ENCODE data around the gene PCDHB3.
"Not testable (repeated sequence)": the region's sequence is repeated elsewhere in the genome, so short reads cannot be mapped to it uniquely, and the experiment has no call there.

Gene PCDHB3

GRCh38 chr5:141135718-141136266 is 35.5 kb downstream of the PCDHB3 start:
- DNase-seq (ENCODE audit: low read depth in 2 of 2): no peak

- DNase-seq (ENCODE audit: low read depth in 2 of 2): not testable (repeated sequence)
These were observed 37.1 kb downstream of the PCDHB3 start for GRCh38 chr5:141137346-141137745.

GRCh38 chr5:141149812-141150211 is 49.5 kb downstream of the PCDHB3 start, which contains the start of gene PCDHB6:
Gene PCDHB6 (plus strand): TSS chr5:141150057. CDS start chr5:141150258, 201 bp downstream.
- no peak for DNase-seq (ENCODE audit: low read depth in 2 of 2)

GRCh38 chr5:141150224-141150992 is 50.1 kb downstream of the PCDHB3 start:
- DNase-seq (ENCODE audit: low read depth in 2 of 2): no peak

GRCh38 chr5:141150993-141151325 is 50.7 kb downstream of the PCDHB3 start:
- no peak for DNase-seq (ENCODE audit: low read depth in 2 of 2)

- DNase-seq (ENCODE audit: low read depth in 2 of 2): not testable (repeated sequence)
These were observed 51.4 kb downstream of the PCDHB3 start for GRCh38 chr5:141151632-141152031.

- not testable (repeated sequence) for DNase-seq (ENCODE audit: low read depth in 2 of 2)
These were observed 51.8 kb downstream of the PCDHB3 start for GRCh38 chr5:141152096-141152495.
